ENCODE data around the gene CDCA3.

Gene CDCA3

GRCh38 chr12:6819106-6820030, 31.7 kb downstream of the CDCA3 start:
- no peak for DNase-seq

- no peak for DNase-seq
These were observed 32.4 kb downstream of the CDCA3 start for GRCh38 chr12:6818645-6819044.

- no peak for DNase-seq
These were observed 32.9 kb downstream of the CDCA3 start for GRCh38 chr12:6818222-6818621.

GRCh38 chr12:6817662-6818157, 33.4 kb downstream of the CDCA3 start:
- no peak for DNase-seq

GRCh38 chr12:6817098-6817497, 34.0 kb downstream of the CDCA3 start:
- no peak for DNase-seq

- DNase-seq, result no peak
These were observed 34.5 kb downstream of the CDCA3 start for GRCh38 chr12:6816598-6816997.

GRCh38 chr12:6813363-6813762, 37.7 kb downstream of the CDCA3 start:
- DNase-seq, result no peak

- no peak for DNase-seq
These were observed 40.3 kb downstream of the CDCA3 start for GRCh38 chr12:6810758-6811157.

GRCh38 chr12:6809056-6809455, 42.0 kb downstream of the CDCA3 start:
- no peak for DNase-seq

- no peak for DNase-seq
These were observed 43.9 kb downstream of the CDCA3 start for GRCh38 chr12:6807170-6807569.

- no peak for DNase-seq
These were observed 51.9 kb downstream of the CDCA3 start for GRCh38 chr12:6799147-6799546.

Data from CD4-positive, alpha-beta T cell treated with Interleukin-15 for 1 hour (primary cell).